Heart right ventricle (tissue), 16 donors: ENCODE measurements around the gene WDR83. TPM values are rescaled to one million over a fixed set of nuclear protein-coding genes. Genes with fewer than 3 reads are reported as not detected.

Source experiments
- ATAC-seq, 8 donors: fragments of 200-7000 bp; cut with Tn5 transposase; one replicate each; pipeline ENCODE4 v1.9.1; 2020; ENCODE audit warnings: mild to moderate bottlenecking in 8 of 8, moderate library complexity in 8 of 8, moderate number of reproducible peaks in 1 of 8
- DNase-seq, 2 donors: peaks; one replicate each; pipeline ENCODE4 v3.0.0-alpha.2; 2020
- H3K27ac ChIP-seq, 10 donors: fragments of 200-600 bp; sonication (generic) in 2 of 10; one replicate each; pipeline versions ENCODE4 v1.5.0 to v1.8.0; 2020 to 2022; ENCODE audit warnings: mild to moderate bottlenecking in 3 of 10
- H3K27me3 ChIP-seq, 7 donors: fragments of 200-600 bp; one replicate each; pipeline ENCODE4 v1.8.0; 2021 to 2022; ENCODE audit warnings: mild to moderate bottlenecking in 2 of 7
- H3K36me3 ChIP-seq, 9 donors: fragments of 200-600 bp; sonication (generic) in 1 of 9; one replicate each; pipeline versions ENCODE4 v1.5.0 to v1.8.0; 2020 to 2022; ENCODE audit warnings: mild to moderate bottlenecking in 2 of 9
- H3K4me1 ChIP-seq, 9 donors: fragments of 200-600 bp; sonication (generic) in 1 of 9; one replicate each; pipeline versions ENCODE4 v1.5.0 to v1.8.0; 2020 to 2022; ENCODE audit warnings: mild to moderate bottlenecking in 4 of 9
- H3K4me3 ChIP-seq, 10 donors: fragments of 200-600 bp; sonication (generic) in 2 of 10; one replicate each; pipeline versions ENCODE4 v1.5.0 to v1.8.0; 2020 to 2022; ENCODE audit warnings: mild to moderate bottlenecking in 7 of 10, moderate library complexity in 2 of 10
- H3K9me3 ChIP-seq, 11 donors: fragments of 200-600 bp in 10 of 11; sonication (generic) in 2 of 11; one replicate each; pipeline versions ENCODE4 v1.5.0 to v1.8.0; 2013 to 2022; ENCODE audit warnings: mild to moderate bottlenecking in 2 of 11, control low read depth in 1 of 11, moderate library complexity in 1 of 11
- CTCF ChIP-seq, 9 donors: fragments of 200-600 bp; sonication (generic) in 2 of 9; IDR thresholded peaks; one replicate each; pipeline versions ENCODE4 v1.5.0 to v1.8.0; 2021 to 2022; ENCODE audit warnings: antibody characterized with exemption in 9 of 9, mild to moderate bottlenecking in 5 of 9, moderate library complexity in 1 of 9
- WGBS, 2 donors: extraction: QIAGEN DNeasy Blood & Tissue Kit; methylation state at CpG; one replicate each; pipeline ENCODE4 v1.1.7; 2013; ENCODE audit warnings: inconsistent platforms in 1 of 2; 5-methylcytosine and 5-hydroxymethylcytosine counted together
- intact Hi-C, 10 donors: fragments of 100-400 bp; cut with DNase I; formaldehyde crosslinking; loops; one replicate each; pipeline versions ENCODE4 v1.11.1 to v1.14.2; 2022
- polyA plus RNA-seq, 2 donors: library from polyadenylated mRNA; stranded (reverse); fragments of 200-250 nt; gene quantifications; one replicate each; pipeline ENCODE4 v1.2.3, GENCODE V29; 2013
- total RNA-seq, 10 donors: library from RNA; stranded (reverse); fragmentation: NEBNext Ultra II Directional in 3 of 10; extraction: Animal tissue kit (Norgen Biotek cat#: 25700) in 3 of 10; gene quantifications; one replicate each; pipeline versions ENCODE4 v1.2.1 to v1.2.4, GENCODE V29; 2021 to 2023
- donor health status: Arrhythmogenic right ventricular cardiomyopathy.
- donor health status: ischemic (EF 13 %, LVEDD 7.1; RV severe dilation, severe dysfunction).
- donor health status: healthy with polysubstance abuse.
- donor health status: DM: no; HTN: yes; CAD: no.
- donor health status: DM: no; HTN: no; CAD: no.
- donor health status: ischemic (EF 25% LVEDD 6.9; RV normal size, moderate dysfunction).
- donor health status: ischemic (EF 25% LVEDD 5.7; RV mildly dilated, moderate dysfunction).
- donor health status: healthy.
- donor health status: DM: yes; HTN: yes; CAD: no.
- donor health status: Ischemic cardiomyopathy.
- donor health status: ischemic (EF 35%, LVEDD 5.7; RV mildly dilated, moderate dysfunction).
- donor health status: nonischemic (EF 11% LVEDD 7.7; RV severe dilation, severe dysfunction).
- donor health status: DM: yes; HTN: yes; CAD: no.
- donor health status: PGD.
- donor health status: ischemic (EF 29% LVEDD 5.4; RV normal size, mild dysfunction).
- donor health status: nonischemic (EF 23%, LVEDD 6.1; RV moderate dilation, normal function).

WDR83 gene
- total and polyA plus RNA-seq, 12 donors = 5.5 to 19.7 (median 8.1) TPM

GRCh38 chr19:12689581-12690216 lies 23.1 kb downstream of the WDR83 start:
- Histone ChIP-seq H3K27me3 (no peaks in the 10 kb centered on the region), H3K4me1 (no peaks in the 10 kb centered on the region), H3K27ac (no peak overlapping the region), H3K36me3 (peaks cover 0 to 4% (median 0%) of the 10 kb centered on the region in 9 donors), H3K4me3 (no peak overlapping the region), H3K9me3 (no peaks in the 10 kb centered on the region)
- ATAC-seq = peak in 1 of 8 donors; percentile 29
- intact Hi-C loops = no loop called here
- WGBS, 2 donors = 69 to 74% methylated on average over 26 of the region's 26 CpGs
- no peak for DNase-seq
- no peak for TF ChIP-seq CTCF (IDR thresholded peaks at IDR 0.05)

DNA sequence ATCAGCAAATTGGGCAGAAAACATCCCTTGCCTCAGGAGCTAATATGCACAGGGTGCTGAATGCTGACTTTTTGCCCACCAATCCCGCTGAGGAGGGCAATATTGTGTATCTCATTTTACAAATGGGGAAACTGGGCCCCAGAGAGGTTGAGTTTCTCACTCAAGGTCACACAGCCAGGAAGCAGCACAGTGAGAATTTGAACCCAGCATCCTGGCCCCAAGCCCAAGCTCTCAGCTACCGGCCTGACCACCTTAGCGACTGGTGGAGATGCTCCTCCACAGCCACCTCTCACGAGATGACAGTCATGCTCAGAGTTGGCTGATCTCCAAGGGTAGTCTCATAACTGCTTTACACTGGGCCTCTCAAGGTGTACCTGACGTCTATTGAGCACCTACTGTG lies 26.4 kb downstream of the WDR83 start:
- Histone ChIP-seq H3K4me3 (no peak overlapping the region), H3K4me1 (peaks cover 5 to 23% (median 16%) of the 10 kb centered on the region in 9 donors), H3K36me3 (peaks cover 0 to 7% (median 0%) of the 10 kb centered on the region in 9 donors), H3K9me3 (no peaks in the 10 kb centered on the region), H3K27me3 (no peaks in the 10 kb centered on the region), H3K27ac (no peak overlapping the region)
- no peak for TF ChIP-seq CTCF (IDR thresholded peaks at IDR 0.05)
- 84% methylated on average over 5 of the region's 5 CpGs for WGBS, 2 donors
- no peak for DNase-seq
- intact Hi-C loops = no loop called here
- ATAC-seq = no peak

GRCh38 chr19:12694641-12695040 lies 28.0 kb downstream of the WDR83 start:
- DNase-seq (no peak), ATAC-seq (no peak)
- Histone ChIP-seq H3K9me3 (no peaks in the 10 kb centered on the region), H3K4me3 (no peak overlapping the region), H3K36me3 (peaks cover 0 to 18% (median 0%) of the 10 kb centered on the region in 9 donors), H3K27me3 (no peaks in the 10 kb centered on the region), H3K4me1 (peaks cover 5 to 23% (median 16%) of the 10 kb centered on the region in 9 donors), H3K27ac (no peak overlapping the region)
- intact Hi-C loops = no loop called here
- no peak for TF ChIP-seq CTCF (IDR thresholded peaks at IDR 0.05)
- 91 to 94% methylated on average over 16 of the region's 16 CpGs for WGBS, 2 donors

GRCh38 chr19:12695096-12695495 lies 28.5 kb downstream of the WDR83 start:
- 66 to 70% methylated on average over 2 of the region's 2 CpGs for WGBS, 2 donors
- TF ChIP-seq CTCF (IDR thresholded peaks at IDR 0.05) = no peak
- Histone ChIP-seq H3K27me3 (no peaks in the 10 kb centered on the region), H3K27ac (no peak overlapping the region), H3K36me3 (peaks cover 0 to 23% (median 0%) of the 10 kb centered on the region in 9 donors), H3K4me1 (peaks cover 5 to 23% (median 16%) of the 10 kb centered on the region in 9 donors), H3K4me3 (no peak overlapping the region), H3K9me3 (no peaks in the 10 kb centered on the region)
- ATAC-seq = no peak
- intact Hi-C loops = no loop called here
- DNase-seq = no peak
